Peyer's patch (tissue), 4 donors: ENCODE measurements around the gene ZNF311.

Experiments used
- POLR2A ChIP-seq, 2 donors: fragments of 450-650 bp; IDR thresholded peaks; one replicate each; pipeline ENCODE4 v1.5.1; 2017; ENCODE audit warnings: antibody characterized with exemption in 2 of 2, mild to moderate bottlenecking in 2 of 2, moderate library complexity in 2 of 2
- TF ChIP-seq, protein P1 (sequence below), 6 experiments: fragments of 450-650 bp in 4 of 6; fragments of 200-600 bp in 2 of 6; sonication (generic) in 1 of 6; IDR thresholded peaks; one replicate each; pipeline ENCODE4 v1.5.1; 2017 to 2019; ENCODE audit warnings: antibody characterized with exemption in 6 of 6, mild to moderate bottlenecking in 3 of 6, moderate library complexity in 1 of 6

- TF ChIP-seq, protein P1, sequence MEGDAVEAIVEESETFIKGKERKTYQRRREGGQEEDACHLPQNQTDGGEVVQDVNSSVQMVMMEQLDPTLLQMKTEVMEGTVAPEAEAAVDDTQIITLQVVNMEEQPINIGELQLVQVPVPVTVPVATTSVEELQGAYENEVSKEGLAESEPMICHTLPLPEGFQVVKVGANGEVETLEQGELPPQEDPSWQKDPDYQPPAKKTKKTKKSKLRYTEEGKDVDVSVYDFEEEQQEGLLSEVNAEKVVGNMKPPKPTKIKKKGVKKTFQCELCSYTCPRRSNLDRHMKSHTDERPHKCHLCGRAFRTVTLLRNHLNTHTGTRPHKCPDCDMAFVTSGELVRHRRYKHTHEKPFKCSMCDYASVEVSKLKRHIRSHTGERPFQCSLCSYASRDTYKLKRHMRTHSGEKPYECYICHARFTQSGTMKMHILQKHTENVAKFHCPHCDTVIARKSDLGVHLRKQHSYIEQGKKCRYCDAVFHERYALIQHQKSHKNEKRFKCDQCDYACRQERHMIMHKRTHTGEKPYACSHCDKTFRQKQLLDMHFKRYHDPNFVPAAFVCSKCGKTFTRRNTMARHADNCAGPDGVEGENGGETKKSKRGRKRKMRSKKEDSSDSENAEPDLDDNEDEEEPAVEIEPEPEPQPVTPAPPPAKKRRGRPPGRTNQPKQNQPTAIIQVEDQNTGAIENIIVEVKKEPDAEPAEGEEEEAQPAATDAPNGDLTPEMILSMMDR (IDR thresholded peaks at IDR 0.05), result peak in 2 of 6 experiments; percentile 3 to 14
- TF ChIP-seq POLR2A (IDR thresholded peaks at IDR 0.05), result no peak
These were observed 57.3 kb downstream of the ZNF311 start for GRCh38 chr6:28947831-28948270.
